Measurements from ENCODE around the gene SPPL2B. TPM values are rescaled to one million over a fixed set of nuclear protein-coding genes. Genes with fewer than 3 reads are reported as not detected.
A peak's percentile ranks its signal among the peaks of the same experiment; 100 is the strongest.

The SPPL2B gene
- polyA plus RNA-seq, 1 experiment: 9.9 TPM

- no peak overlapping the region for H3K4me3 ChIP-seq (ENCODE audit: low read depth, low read length)
- ChIA-PET POLR2A (no interaction called here), CTCF (no interaction called here)
- peaks cover 3% of the 10 kb centered on the region for H3K27me3 ChIP-seq (ENCODE audit: control insufficient read depth, insufficient read depth, low read length)
- H3K27ac ChIP-seq (ENCODE audit: low read depth, low read length): no peak overlapping the region
- H3K9me3 ChIP-seq (ENCODE audit: control insufficient read depth, insufficient read depth, low read length): peaks cover 15% of the 10 kb centered on the region
- TF ChIP-seq CTCF (IDR thresholded peaks at IDR 0.05; ENCODE audit: low read depth, low read length): no peak
- no peak for DNase-seq (ENCODE audit: low read depth, low spot score)
These were observed 52.8 kb downstream of the SPPL2B start for GRCh38 chr19:2381148-2381820.

- Histone ChIP-seq H3K4me3 (ENCODE audit: low read depth, low read length) (no peak overlapping the region), H3K9me3 (ENCODE audit: control insufficient read depth, insufficient read depth, low read length) (peaks cover 15% of the 10 kb centered on the region), H3K27me3 (ENCODE audit: control insufficient read depth, insufficient read depth, low read length) (peaks cover 7% of the 10 kb centered on the region), H3K27ac (ENCODE audit: low read depth, low read length) (no peak overlapping the region)
- no peak for TF ChIP-seq CTCF (IDR thresholded peaks at IDR 0.05; ENCODE audit: low read depth, low read length)
- no peak for DNase-seq (ENCODE audit: low read depth, low spot score)
- ChIA-PET CTCF (no interaction called here), POLR2A (no interaction called here)
These were observed 54.2 kb downstream of the SPPL2B start for GRCh38 chr19:2382530-2383222.

- no peak for TF ChIP-seq CTCF (IDR thresholded peaks at IDR 0.05; ENCODE audit: low read depth, low read length)
- Histone ChIP-seq H3K9me3 (ENCODE audit: control insufficient read depth, insufficient read depth, low read length) (peaks cover 9% of the 10 kb centered on the region), H3K27ac (ENCODE audit: low read depth, low read length) (no peak overlapping the region), H3K27me3 (ENCODE audit: control insufficient read depth, insufficient read depth, low read length) (peaks cover 7% of the 10 kb centered on the region), H3K4me3 (ENCODE audit: low read depth, low read length) (no peak overlapping the region)
- CTCF ChIA-PET: no interaction called here
- POLR2A ChIA-PET: interaction anchor here (0.5 kb wide), 1 partner anchor 443 kb away, joined by 3 read pairs; no protein-coding TSS in a partner anchor
- DNase-seq (ENCODE audit: low read depth, low spot score): peak; percentile 27
These were observed 56.7 kb downstream of the SPPL2B start for GRCh38 chr19:2385053-2385721.

GRCh38 chr19:2387367-2388288 is 59.1 kb downstream of the SPPL2B start:
- Histone ChIP-seq H3K27me3 (ENCODE audit: control insufficient read depth, insufficient read depth, low read length) (peaks cover 3% of the 10 kb centered on the region), H3K27ac (ENCODE audit: low read depth, low read length) (no peak overlapping the region), H3K4me3 (ENCODE audit: low read depth, low read length) (no peak overlapping the region), H3K9me3 (ENCODE audit: control insufficient read depth, insufficient read depth, low read length) (no peaks in the 10 kb centered on the region; the same call in 1 of the 2 replicates)
- TF ChIP-seq CTCF (IDR thresholded peaks at IDR 0.05; ENCODE audit: low read depth, low read length): no peak
- DNase-seq (ENCODE audit: low read depth, low spot score): no peak
- CTCF ChIA-PET: interaction anchor here (0.7 kb wide), 1 partner anchor 313 kb away, joined by 3 read pairs; no protein-coding TSS in a partner anchor
- POLR2A ChIA-PET: no interaction called here
